GM18508 (cell line): ENCODE measurements around the gene ATRN.
"Not testable (repeated sequence)": the region's sequence is repeated elsewhere in the genome, so short reads cannot be mapped to it uniquely, and the experiment has no call there.

Experiments
- ATAC-seq: cut with Tn5 transposase; IDR thresholded peaks from one replicate; pipeline ENCODE4 v1.9.1; 2021; ENCODE audit warnings: moderate number of reproducible peaks; ENCODE audit not compliant: insufficient read depth, unreplicated experiment

ATRN gene

DNA sequence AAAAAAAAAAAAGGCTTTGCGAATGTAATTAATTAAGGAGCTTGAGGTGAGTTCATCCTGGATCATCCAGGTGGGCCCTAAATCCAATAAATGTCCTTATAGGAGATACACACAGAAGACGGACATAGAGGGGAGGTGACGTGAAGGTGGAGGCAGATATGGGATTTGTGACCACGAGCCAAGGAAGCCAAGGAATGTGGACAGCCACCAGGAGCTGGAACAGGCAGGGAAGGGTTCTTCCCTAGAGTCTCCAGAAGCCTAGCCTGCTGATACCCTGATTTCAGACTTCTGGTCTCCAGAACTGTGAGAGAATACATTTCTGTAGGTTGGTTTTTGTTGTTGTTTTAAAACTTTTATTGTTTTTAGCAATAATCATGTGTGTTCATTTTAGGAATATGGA, 6.7 kb upstream of the ATRN start:
- ATAC-seq: no peak

DNA sequence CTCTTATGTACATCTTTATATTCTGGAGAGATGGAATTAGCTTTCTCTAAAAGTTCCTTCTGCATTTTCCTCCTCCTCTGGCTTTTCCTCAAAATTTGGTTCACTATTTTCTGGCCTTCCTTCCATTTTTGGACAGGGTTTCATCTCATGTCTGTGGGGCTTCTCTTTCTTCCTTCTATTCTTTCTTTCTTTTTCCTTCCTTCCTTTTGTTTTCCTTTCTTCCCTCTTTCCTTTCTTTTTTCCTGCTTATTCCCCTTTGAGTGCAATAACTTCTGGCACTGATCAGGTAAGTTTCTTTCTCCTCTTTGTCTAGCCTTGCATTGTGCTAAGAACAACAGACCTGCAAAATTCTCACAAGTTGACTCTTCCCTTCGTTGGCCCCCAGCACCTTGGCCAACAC, 5.5 kb upstream of the ATRN start:
- no peak for ATAC-seq

DNA sequence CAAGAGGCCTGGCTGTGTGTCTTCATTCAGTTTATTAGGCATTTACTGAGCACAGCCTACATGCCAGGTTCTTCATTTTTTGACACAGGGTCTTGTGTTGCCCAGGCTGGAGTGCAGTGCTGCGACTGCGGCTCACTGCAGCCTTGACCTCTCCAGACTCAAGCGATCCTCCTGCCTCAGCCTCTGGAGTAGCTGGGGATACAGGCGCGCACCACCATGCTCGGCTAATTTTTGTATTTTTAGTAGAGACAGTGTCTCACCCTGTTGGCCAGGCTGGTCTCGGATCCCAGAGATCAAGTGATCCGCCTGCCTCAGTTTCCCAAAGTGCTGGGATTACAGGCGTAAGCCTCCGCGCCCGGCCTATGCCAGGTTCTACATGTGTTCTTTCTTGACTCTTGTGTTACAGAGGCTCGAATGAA, 601 bp upstream of the ATRN start:
- ATAC-seq: no peak

DNA sequence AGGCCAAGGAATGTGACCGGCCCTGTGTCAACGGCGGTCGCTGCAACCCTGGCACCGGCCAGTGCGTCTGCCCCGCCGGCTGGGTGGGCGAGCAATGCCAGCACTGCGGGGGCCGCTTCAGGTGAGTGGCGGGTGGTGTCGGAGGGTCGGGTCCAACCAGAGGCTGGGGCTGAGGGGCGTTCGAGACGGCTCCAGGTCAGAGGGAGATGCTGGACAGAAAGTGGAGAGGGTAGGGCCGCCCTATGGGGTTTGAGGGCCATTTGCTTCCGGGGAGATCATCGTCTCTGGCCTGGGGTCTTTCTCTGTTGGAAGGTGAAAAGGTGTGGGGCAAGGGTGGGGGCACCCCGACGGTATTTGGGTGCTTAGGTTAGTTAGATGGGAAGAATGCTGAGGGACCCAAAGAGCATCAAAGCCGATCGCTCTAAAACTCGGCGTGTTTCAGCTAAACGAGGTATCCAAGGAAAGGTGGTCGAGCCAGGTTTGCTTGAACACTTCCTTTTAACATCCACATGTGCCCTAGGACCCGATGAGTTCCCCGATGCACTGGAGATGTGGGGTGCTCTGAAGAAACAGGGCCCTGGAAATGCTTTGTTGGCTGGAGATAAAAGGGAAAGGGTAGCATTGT, 691 bp downstream of the ATRN start:
- no peak for ATAC-seq

DNA sequence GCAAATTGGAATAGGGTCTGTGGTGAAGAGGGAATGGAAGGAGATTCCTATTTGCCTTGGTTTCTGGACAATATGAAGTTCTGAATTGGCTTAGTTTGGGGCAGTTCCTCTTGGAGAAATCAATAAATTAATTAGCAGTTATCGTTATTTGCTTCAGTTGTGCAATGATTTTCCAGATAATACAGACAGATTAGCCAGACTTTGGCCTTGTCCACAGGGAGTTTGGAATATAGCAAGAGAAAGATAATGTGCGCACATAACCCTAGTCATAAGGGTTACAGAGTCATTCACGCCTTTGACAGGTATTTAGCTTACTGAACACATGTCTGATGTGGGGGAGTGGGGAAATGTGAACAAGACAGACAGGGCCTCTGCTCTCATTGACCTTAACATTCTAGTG, 1.3 kb downstream of the ATRN start:
- no peak for ATAC-seq

DNA sequence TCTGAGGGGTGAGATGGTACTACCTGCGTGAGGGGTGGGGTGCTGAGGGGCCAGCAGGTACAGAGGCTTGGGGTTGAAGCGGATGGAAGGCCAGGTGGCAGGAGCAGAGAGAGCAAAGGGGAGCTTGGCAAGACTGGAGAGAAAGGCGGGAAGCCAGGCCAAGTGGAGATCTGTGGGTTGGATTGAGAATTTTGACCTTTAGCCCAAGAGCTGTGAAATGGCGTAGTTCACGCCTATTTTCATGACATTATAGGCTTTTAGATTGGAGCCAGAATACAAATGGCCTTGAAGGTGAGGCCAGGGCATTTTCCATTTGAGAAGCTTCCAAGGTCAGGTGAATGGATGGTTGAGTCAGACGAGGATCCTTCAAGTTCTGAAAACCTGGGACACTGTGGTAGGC, 2.5 kb downstream of the ATRN start:
- ATAC-seq: no peak

DNA sequence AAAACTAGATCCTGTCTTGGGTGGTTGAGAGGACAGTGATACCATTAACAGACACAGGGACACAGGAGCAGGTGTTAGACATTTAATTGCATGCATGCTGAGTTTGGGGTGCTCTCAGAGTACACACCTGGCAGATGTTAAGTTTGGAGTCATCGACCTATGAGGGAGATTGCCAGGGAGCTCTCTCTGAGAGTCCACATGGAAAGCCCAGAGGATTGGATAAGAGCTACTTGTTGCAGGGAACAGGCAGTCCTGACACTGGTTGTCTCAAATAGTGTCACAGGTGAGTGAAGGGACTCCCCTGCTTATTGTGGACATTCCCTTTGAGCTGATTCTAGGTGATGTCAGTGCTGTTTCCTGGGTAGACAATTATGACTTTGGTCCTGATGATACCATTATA, 3.1 kb downstream of the ATRN start:
- no peak for ATAC-seq

DNA sequence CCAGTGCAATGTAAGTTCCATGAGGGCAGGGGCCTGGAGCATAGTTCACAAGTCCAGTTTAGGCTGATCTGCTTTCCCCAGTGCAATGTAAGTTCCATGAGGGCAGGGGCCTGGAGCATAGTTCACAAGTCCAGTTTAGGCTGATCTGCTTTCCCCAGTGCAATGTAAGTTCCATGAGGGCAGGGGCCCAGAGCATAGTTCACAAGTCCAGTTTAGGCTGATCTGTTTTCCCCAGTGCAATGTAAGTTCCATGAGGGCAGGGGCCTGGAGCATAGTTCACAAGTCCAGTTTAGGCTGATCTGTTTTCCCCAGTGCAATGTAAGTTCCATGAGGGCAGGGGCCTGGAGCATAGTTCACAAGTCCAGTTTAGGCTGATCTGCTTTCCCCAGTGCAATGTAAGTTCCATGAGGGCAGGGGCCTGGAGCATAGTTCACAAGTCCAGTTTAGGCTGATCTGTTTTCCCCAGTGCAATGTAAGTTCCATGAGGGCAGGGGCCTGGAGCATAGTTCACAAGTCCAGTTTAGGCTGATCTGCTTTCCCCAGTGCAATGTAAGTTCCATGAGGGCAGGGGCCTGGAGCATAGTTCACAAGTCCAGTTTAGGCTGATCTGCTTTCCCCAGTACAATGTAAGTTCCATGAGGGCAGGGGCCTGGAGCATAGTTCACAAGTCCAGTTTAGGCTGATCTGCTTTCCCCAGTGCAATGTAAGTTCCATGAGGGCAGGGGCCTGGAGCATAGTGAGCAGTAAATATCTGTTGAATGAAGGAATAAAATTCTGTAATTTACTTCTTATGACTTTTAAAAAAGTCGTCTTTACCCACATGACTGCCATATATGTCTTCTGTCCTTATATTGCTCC, 6.4 kb downstream of the ATRN start:
- ATAC-seq: not testable (repeated sequence)

DNA sequence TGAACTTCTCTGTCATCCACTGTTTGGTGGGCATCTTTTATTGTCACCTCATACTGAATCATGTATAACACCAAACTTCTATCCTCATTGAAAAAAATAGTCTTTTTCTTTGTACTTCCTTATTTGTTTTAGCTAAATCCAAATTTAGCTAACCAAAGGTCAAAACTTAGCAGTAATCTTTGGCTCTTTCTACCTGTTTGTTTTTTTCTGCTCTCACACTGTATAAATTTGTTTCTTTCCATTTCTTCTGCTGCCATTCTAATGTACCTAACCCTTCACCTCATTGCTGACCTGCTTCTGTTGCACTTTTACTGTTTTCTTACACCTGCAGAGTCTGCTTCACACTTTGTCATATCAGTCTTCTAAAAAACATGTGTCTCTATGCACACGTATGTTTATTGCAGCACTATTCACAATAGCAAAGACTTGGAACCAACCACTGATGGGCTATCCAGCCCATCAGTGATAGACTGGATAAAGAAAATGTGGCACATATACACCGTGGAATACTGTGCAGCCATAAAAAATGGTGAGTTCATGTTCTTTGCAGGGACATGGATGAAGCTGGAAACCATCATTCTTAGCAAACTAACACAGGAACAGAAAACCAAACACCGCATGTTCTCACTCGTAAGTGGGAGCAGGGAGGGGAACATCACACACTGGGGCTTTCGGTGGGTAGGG, 7.2 kb downstream of the ATRN start:
- no peak for ATAC-seq

DNA sequence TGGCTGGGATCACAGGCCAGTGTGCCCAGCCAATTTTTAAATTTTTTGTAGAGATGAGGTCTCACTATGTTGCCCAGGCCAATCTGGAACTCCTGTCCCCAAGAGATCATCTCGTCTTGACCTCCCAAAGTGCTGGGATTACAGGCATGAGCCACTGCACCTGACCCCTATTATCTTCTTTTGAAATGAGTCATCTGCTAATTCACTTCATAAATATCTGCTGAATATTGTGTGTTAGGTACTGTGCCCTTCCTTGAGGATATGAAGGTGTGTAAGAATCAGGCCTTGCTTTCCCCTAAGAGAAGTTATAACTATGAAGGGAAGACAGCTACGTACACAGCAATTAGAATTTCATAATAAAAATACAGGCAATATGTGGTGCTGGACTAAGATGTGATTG, 8.2 kb downstream of the ATRN start:
- no peak for ATAC-seq

DNA sequence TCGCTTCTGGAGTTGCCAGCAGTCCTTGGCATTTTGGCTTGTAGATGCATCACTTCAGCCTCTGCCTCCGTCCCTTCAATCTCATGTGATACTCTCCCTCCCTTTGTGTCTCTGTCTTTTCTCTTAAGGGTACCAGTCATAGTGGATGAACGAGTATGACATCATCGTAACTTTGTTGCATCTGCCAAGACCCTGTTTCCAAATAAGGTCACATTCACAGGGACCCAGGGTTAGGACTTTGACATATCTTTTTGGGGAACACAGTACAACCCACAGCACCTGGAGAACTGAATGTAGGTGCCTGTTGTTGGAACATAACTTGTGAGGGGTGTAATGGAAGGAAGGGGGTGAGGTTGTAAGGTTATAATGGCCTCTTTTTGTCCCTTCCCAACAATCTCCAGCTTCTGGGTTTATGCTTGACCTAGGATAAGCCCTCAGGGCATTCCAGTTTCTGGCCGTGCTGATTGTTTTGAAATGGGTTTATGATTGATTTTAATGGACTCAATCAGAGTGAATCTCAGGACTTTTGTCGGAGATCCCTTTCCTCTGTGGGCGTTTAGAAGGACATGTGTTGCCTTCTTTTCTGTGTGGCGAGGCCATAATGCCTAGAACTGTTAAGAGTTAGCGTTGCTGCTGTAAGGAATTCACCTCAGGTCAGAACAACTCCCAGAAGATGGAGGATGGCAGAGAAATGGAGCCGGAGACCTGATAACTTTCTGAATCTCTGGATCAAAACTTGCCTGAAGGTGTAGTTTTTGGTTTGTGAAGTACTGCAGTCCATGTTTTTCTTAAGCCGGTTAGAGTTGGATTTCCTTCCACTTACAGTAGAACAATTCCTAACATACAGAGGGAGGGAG, 9.2 kb downstream of the ATRN start:
- ATAC-seq: no peak

DNA sequence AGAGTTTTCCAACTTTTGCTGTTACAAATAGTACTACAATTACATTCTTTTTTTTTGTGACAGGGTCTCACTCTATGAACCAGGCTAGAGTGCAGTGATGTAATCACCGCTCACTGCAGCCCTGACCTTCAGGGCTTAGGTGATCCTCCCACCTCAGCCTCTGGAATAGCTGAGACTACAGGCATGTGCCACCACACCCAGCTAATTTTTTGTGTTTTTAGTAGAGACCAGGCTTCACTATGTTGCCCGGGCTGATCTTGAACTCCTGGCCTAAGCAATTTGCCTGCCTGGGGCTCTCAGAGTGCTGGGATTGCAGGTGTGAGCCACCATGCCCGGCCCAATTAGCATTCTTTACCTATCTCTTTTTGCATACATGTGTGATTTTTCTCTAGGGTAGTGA, 12.5 kb downstream of the ATRN start:
- no peak for ATAC-seq

DNA sequence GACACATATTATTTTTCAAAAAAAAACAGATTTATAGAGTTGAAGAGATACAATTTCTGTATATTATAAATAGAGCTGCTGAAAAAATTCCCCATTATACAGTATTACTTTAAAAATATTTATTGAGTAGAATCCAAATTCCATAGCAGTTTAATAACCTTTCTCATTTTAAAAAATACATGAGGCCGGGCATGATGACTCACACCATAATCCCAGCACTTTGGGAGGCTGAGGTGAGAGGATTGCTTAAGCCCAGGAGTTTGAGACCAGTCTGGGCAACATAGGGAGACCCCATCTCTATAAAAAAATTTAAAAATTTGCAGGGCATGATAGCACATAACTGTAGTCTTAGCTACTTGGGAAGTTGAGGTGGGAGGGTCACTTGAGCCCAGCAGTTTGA, 13.0 kb downstream of the ATRN start:
- no peak for ATAC-seq

DNA sequence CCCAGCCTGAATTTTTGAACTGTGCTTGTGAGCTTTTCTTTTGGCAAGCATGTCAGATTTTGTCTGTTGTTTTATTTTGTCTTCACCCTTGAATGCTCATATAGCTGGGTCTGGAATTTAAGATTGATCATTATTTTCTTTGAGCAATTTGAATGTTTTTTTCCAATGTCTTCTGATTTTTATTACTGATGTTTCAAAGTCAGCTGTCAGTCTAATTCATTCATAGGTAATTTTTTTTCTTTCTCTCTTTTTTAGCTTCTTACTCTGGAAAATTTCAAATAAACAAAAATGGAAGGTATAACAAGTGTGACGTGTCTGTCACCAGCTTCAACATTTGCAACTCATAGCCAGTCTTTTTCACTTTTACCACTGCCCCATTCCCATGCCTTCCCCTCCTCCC, 15.1 kb downstream of the ATRN start:
- ATAC-seq: no peak

DNA sequence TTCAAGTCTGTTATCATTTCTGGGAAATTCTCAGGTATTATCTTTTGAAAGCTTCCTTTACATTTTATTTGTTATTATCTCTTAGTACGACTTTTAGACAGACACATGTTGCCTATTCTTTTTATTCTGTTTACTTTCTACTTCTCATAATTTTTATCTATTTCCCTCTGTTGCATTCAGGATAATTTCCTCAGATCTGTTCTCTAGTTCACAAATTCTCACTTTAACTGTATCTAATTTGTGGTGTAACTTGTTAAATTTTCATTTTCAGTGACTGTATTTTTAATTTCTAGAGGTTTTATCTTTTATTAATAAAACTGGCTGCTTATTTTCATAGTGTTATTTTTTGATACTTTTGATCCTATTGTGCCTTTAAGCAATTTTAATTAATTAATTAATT, 16.0 kb downstream of the ATRN start:
- ATAC-seq: no peak

DNA sequence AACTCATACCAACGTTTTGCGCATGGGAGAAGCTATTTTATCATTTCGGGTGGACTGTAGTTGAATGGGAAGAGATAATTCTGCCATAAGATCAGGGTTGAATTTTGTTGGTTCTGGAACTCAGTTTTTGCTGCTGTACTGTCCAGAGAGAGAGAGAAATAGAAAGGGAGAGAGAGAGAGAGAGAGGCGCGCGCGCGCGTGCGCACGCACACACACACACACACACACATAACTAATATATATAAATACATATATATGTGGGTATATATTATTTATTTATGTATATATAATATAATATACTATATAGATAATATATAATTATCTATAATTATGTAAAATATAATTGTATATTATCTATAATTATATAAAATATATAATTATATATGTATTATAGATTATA, 21.9 kb downstream of the ATRN start:
- ATAC-seq: no peak

DNA sequence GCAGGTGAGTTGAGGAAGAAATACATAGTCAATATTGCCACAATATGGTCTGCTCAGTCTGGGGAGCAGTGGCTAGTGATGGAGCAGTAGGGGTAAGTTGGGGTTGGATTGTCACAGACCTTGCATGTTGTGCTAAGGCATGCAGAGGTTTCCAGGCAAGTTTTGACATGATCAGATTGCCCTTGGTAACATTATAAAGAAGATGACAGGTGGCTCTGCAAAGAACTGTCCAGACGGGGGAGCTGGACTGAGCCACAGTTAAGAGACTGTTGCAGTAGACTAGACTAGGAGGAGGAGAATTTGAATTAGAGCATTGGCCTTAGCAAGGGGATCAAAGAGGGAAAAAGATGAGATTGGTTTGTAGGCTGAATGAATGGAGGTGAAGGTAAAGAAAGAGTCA, 23.4 kb downstream of the ATRN start:
- ATAC-seq: no peak

DNA sequence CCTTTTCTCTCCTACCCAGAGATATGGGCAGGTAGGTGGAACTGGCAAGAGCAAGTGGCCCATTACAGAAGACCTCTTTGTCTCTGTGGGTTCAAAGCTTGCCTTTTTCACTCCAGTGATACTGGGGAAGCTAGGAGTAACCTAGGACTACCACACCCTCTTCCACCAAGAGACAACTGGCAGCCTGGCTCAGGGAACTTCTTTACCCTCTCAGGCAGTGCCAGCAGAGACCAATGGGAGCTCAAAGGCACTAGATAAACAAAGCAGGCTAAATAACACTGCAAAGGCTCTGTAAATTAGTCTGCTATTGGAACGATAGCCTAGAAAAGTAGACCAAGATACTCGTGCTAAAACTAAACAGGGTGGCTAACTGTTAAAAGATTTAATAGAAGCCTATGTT, 32.1 kb downstream of the ATRN start:
- ATAC-seq: no peak

DNA sequence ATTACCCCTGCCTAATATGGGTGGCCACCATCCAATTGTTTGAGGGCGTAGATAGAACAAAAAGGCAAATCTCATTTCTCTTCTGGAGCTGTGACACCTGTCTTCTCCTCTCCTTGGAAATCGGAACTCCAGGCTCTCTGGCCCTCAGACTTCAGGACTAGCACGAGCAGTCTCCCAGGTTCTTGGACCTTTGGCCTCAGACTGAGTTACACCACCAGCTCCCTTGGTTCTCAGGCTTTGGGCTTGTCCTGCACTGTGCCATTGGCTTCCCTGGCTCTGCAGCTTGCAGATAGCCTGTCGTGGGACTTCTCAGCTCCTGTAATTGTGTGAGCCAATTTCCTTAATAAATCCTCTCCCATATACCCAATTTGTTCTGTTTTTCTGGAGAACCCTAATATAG, 34.3 kb downstream of the ATRN start:
- ATAC-seq: no peak

DNA sequence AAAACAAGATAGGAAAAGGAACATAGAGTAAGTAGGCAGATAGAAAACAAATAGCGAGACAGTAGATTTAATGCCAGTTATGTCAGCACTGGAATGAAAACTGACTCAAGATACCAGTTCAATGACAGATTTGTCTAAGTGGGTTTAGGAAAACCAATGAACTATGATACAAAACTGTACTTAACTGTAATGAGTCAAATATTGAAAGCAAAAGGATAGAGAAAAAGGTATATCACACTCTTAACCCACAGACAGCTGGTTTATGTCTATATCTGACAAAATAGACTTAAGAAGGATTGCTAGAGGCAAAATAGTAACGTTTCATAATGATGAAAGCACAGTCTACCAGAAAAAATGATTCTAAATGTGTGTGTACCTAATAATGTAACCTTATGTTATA, 38.2 kb downstream of the ATRN start:
- ATAC-seq: no peak

DNA sequence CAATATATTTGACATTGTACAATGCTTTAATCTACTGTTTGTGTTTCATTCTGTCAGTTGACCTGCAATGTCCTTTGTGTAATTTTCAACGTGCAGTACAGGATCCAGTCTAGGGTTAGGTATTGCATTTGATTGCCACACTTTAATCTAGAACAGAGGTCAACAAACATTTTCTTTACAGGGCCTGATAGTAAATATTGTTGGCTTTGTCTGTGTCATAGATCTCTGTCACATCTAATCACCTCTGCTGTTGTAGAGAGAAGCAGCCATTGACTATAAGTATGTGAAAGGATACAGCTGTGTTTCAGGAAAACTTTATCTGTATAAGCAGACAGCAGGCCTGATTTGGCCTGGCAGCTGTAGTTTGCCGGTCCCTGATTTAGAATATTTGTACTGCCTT, 39.3 kb downstream of the ATRN start:
- ATAC-seq: no peak
